Mesendoderm (in vitro differentiated cells): ENCODE measurements around the gene ZNF503.

ENCODE experiments used
- DNase-seq: peaks from one replicate; pipeline ENCODE4 v3.0.0; 2013
- H2AK5ac ChIP-seq: 2 replicates; pipeline ENCODE4 v1.6.1; 2013; ENCODE audit warnings: low read length, inconsistent platforms
- H2BK120ac ChIP-seq: 2 replicates; pipeline ENCODE4 v1.6.1; 2013; ENCODE audit warnings: low read depth, mild to moderate bottlenecking, low read length, moderate library complexity, mixed read lengths
- H2BK15ac ChIP-seq: replicated peaks from 2 replicates; pipeline ENCODE4 v1.6.1; 2013; ENCODE audit warnings: low read depth, mild to moderate bottlenecking, moderate library complexity
- H2BK5ac ChIP-seq: 2 replicates; pipeline ENCODE4 v1.6.1; 2013; ENCODE audit warnings: low read length, inconsistent platforms
- H3K18ac ChIP-seq: 2 replicates; pipeline ENCODE4 v1.6.1; 2013; ENCODE audit warnings: mild to moderate bottlenecking, low read length, mixed read lengths
- H3K23ac ChIP-seq: one replicate; pipeline ENCODE4 v1.6.1; 2013; ENCODE audit warnings: low read length
- H3K27ac ChIP-seq: 2 replicates; pipeline ENCODE4 v1.5.1; 2013; ENCODE audit warnings: low read depth, mild to moderate bottlenecking, inconsistent platforms, low read length, moderate library complexity
- H3K27me3 ChIP-seq: 2 replicates; pipeline ENCODE4 v1.6.1; 2013; ENCODE audit warnings: low read length, control low read depth, mild to moderate bottlenecking, inconsistent platforms; ENCODE audit not compliant: insufficient read depth, poor library complexity
- H3K36me3 ChIP-seq: 2 replicates; pipeline ENCODE4 v1.6.1; 2013; ENCODE audit warnings: low read length, inconsistent platforms; ENCODE audit not compliant: control insufficient read depth, insufficient read depth
- H3K4ac ChIP-seq: one replicate; pipeline ENCODE4 v1.6.1; 2013; ENCODE audit warnings: low read depth, mild to moderate bottlenecking, low read length, moderate library complexity
- H3K4me1 ChIP-seq: 2 replicates; pipeline ENCODE4 v1.6.1; 2013; ENCODE audit warnings: low read depth, low read length, inconsistent platforms; ENCODE audit not compliant: control insufficient read depth
- H3K4me2 ChIP-seq: 2 replicates; pipeline ENCODE4 v1.6.1; 2013; ENCODE audit warnings: low read length
- H3K4me3 ChIP-seq: 2 replicates; pipeline ENCODE4 v1.5.1; 2013; ENCODE audit warnings: mild to moderate bottlenecking, low read length
- H3K56ac ChIP-seq: one replicate; pipeline ENCODE4 v1.6.1; 2013; ENCODE audit warnings: low read length
- H3K79me1 ChIP-seq: 2 replicates; pipeline ENCODE4 v1.6.1; 2013; ENCODE audit warnings: low read length, inconsistent platforms
- H3K79me2 ChIP-seq: 2 replicates; pipeline ENCODE4 v1.6.1; 2013; ENCODE audit warnings: mild to moderate bottlenecking, low read length; ENCODE audit not compliant: control insufficient read depth, insufficient read depth
- H3K9ac ChIP-seq: 2 replicates; pipeline ENCODE4 v1.6.1; 2013; ENCODE audit warnings: low read length, inconsistent platforms
- H4K5ac ChIP-seq: one replicate; pipeline ENCODE4 v1.6.1; 2013; ENCODE audit warnings: low read length
- H4K8ac ChIP-seq: one replicate; pipeline ENCODE4 v1.6.1; 2013; ENCODE audit warnings: low read depth, mild to moderate bottlenecking, control low read depth, low read length, moderate library complexity
- WGBS: extraction: QIAGEN DNeasy Blood & Tissue Kit; methylation state at CpG from one replicate; pipeline ENCODE4 v1.1.7; 2013; ENCODE audit warnings: low lambda C conversion rate, missing lambda C conversion rate; ENCODE audit not compliant: insufficient coverage; ENCODE audit errors: extremely low coverage; 5-methylcytosine and 5-hydroxymethylcytosine counted together

Gene ZNF503

DNA sequence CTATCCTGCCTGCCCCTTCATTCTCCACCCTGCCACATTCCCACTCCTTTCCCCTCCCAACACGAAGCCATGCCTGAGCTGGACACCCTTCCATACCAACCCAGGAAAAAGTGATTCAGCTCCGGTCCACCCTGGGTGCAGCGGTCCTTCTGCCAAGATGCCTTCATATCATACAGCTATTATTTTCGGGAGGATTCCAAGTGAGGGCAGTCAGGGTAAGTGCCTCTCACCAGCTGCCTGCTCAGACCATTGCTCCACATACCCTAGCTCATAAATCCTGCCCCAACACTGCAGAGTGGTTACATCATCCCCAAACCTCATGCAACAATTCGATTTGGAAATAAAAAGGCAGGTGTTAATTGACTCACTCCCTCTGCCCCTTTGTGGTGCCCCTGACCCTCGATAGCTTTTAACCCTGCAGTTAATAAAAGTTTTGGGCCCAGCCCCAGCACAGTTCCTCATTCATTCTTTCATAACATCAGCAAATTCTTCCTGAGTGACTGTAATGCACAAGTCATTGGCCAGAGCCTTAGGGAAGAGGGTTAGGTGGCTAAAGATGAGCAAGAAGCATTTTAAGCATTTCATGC, 42.6 kb downstream of the ZNF503 start:
- Histone ChIP-seq H2BK5ac (no peak overlapping the region), H3K56ac (no peak overlapping the region), H3K4me2 (no peak overlapping the region), H2BK120ac (no peak overlapping the region), H4K5ac (no peak overlapping the region), H3K79me2 (no peaks in the 10 kb centered on the region), H2BK15ac (no peak overlapping the region), H3K27ac (no peak overlapping the region), H3K79me1 (no peaks in the 10 kb centered on the region), H3K9ac (no peak overlapping the region), H2AK5ac (no peak overlapping the region), H3K18ac (no peak overlapping the region), H4K8ac (no peak overlapping the region), H3K23ac (no peak overlapping the region), H3K4me3 (no peak overlapping the region), H3K4me1 (no peaks in the 10 kb centered on the region), H3K27me3 (no peaks in the 10 kb centered on the region), H3K4ac (no peak overlapping the region), H3K36me3 (no peaks in the 10 kb centered on the region)
- DNase-seq: peak; percentile 63
- WGBS: no CpG with 5 or more reads among the region's 6 CpGs

DNA sequence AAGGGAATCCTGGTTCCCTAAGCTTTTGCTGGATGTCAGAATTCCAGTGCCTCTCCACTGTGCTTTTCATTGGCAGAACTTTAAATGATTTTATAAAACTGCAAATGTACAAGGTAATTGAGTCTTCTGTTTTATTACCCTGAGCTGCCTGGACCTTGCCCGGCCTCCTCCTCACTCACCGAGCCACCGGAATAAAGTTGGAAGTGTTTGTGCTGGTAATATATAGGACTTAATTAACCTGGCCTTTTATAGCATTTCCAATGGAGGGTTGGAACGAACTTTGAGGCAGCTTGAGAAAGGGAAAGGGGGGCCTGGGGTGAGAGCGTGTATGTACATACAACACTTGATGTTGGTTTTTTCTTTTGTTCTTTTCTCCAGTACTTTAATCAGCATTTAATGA, 43.4 kb downstream of the ZNF503 start:
- no peak overlapping the region for H3K18ac ChIP-seq
- no peaks in the 10 kb centered on the region for H3K27me3 ChIP-seq
- H3K36me3 ChIP-seq: no peaks in the 10 kb centered on the region
- H3K56ac ChIP-seq: no peak overlapping the region
- no peak overlapping the region for H2BK5ac ChIP-seq
- H3K79me2 ChIP-seq: no peaks in the 10 kb centered on the region
- no peak overlapping the region for H3K4me2 ChIP-seq
- no peak overlapping the region for H2AK5ac ChIP-seq
- H3K23ac ChIP-seq: no peak overlapping the region
- H4K8ac ChIP-seq: no peak overlapping the region
- H3K79me1 ChIP-seq: no peaks in the 10 kb centered on the region
- H2BK15ac ChIP-seq: no peak overlapping the region
- H2BK120ac ChIP-seq: no peak overlapping the region
- H3K4me1 ChIP-seq: no peaks in the 10 kb centered on the region
- no peak overlapping the region for H4K5ac ChIP-seq
- DNase-seq: no peak
- H3K9ac ChIP-seq: no peak overlapping the region
- WGBS: no CpG with 5 or more reads among the region's 5 CpGs
- H3K27ac ChIP-seq: no peak overlapping the region
- H3K4ac ChIP-seq: no peak overlapping the region
- no peak overlapping the region for H3K4me3 ChIP-seq

DNA sequence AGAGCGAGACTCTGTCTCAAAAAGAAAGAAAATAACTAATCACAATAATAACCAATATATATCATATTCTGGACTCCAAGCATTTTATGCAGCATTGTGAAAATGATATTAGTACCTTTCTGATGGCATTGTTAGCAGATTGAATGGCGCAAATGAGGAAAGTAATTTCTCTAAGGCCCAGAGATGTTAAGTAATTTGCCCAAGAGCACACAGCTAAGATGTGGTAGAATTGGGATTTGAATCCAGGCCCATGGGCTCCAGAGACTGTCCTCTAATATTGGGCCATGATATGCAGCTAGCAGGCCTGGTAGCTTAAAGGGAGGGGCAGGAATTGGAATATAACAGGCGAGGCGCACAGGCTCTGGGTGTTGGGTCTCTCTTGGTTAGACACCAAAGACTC, 44.1 kb downstream of the ZNF503 start:
- H3K27me3 ChIP-seq: no peaks in the 10 kb centered on the region
- no peaks in the 10 kb centered on the region for H3K79me2 ChIP-seq
- no peak overlapping the region for H3K4me3 ChIP-seq
- H3K18ac ChIP-seq: no peak overlapping the region
- H3K4ac ChIP-seq: no peak overlapping the region
- no peak for DNase-seq
- H3K36me3 ChIP-seq: no peaks in the 10 kb centered on the region
- no CpG with 5 or more reads among the region's 4 CpGs for WGBS
- H3K9ac ChIP-seq: no peak overlapping the region
- H4K5ac ChIP-seq: no peak overlapping the region
- H3K56ac ChIP-seq: no peak overlapping the region
- no peak overlapping the region for H2BK5ac ChIP-seq
- H3K4me2 ChIP-seq: no peak overlapping the region
- no peak overlapping the region for H2BK120ac ChIP-seq
- no peaks in the 10 kb centered on the region for H3K79me1 ChIP-seq
- H2BK15ac ChIP-seq: no peak overlapping the region
- no peak overlapping the region for H3K27ac ChIP-seq
- no peak overlapping the region for H4K8ac ChIP-seq
- no peak overlapping the region for H3K23ac ChIP-seq
- H2AK5ac ChIP-seq: no peak overlapping the region
- no peaks in the 10 kb centered on the region for H3K4me1 ChIP-seq

DNA sequence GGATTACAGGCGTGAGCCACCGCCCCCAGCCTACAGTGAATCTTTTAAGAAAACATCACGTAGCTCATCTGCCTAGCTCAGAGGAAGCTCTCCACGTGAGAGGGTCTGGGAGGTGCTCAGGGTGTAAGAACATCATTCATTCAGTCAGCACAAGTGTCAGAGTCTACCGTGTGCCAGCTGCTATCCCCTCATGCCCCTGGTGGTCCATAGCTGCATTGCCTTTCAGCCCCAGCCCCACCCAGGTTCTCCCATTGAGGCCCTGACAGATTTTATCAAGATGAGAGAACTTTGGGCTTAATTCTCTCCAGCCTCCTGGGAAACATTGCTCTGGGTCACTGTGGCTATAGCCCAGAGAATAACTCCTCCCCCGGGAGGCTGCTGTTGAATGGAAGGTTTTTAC, 45.1 kb downstream of the ZNF503 start:
- WGBS: no CpG with 5 or more reads among the region's 6 CpGs
- Histone ChIP-seq H4K8ac (no peak overlapping the region), H3K4me1 (no peaks in the 10 kb centered on the region), H3K4me3 (no peak overlapping the region), H3K18ac (no peak overlapping the region), H3K79me1 (no peaks in the 10 kb centered on the region), H3K79me2 (no peaks in the 10 kb centered on the region), H3K9ac (no peak overlapping the region), H2BK5ac (no peak overlapping the region), H3K23ac (no peak overlapping the region), H2BK15ac (no peak overlapping the region), H3K4ac (no peak overlapping the region), H2BK120ac (no peak overlapping the region), H3K27ac (no peak overlapping the region), H3K36me3 (no peaks in the 10 kb centered on the region), H3K56ac (no peak overlapping the region), H4K5ac (no peak overlapping the region), H2AK5ac (no peak overlapping the region), H3K4me2 (no peak overlapping the region), H3K27me3 (no peaks in the 10 kb centered on the region)
- DNase-seq: peak; percentile 47

- H2BK120ac ChIP-seq: no peak overlapping the region
- no peak overlapping the region for H3K4me2 ChIP-seq
- H3K9ac ChIP-seq: no peak overlapping the region
- no CpG with 5 or more reads among the region's 1 CpG for WGBS
- no peak overlapping the region for H3K18ac ChIP-seq
- H3K79me2 ChIP-seq: no peaks in the 10 kb centered on the region
- H3K4ac ChIP-seq: no peak overlapping the region
- H3K4me1 ChIP-seq: no peaks in the 10 kb centered on the region
- DNase-seq: no peak
- H3K36me3 ChIP-seq: no peaks in the 10 kb centered on the region
- H2AK5ac ChIP-seq: no peak overlapping the region
- H3K27me3 ChIP-seq: no peaks in the 10 kb centered on the region
- H4K5ac ChIP-seq: no peak overlapping the region
- no peak overlapping the region for H2BK5ac ChIP-seq
- H3K4me3 ChIP-seq: no peak overlapping the region
- H4K8ac ChIP-seq: no peak overlapping the region
- H3K27ac ChIP-seq: no peak overlapping the region
- no peak overlapping the region for H3K56ac ChIP-seq
- H3K79me1 ChIP-seq: no peaks in the 10 kb centered on the region
- no peak overlapping the region for H2BK15ac ChIP-seq
- H3K23ac ChIP-seq: no peak overlapping the region
These were observed 45.9 kb downstream of the ZNF503 start for GRCh38 chr10:75355706-75356105.

DNA sequence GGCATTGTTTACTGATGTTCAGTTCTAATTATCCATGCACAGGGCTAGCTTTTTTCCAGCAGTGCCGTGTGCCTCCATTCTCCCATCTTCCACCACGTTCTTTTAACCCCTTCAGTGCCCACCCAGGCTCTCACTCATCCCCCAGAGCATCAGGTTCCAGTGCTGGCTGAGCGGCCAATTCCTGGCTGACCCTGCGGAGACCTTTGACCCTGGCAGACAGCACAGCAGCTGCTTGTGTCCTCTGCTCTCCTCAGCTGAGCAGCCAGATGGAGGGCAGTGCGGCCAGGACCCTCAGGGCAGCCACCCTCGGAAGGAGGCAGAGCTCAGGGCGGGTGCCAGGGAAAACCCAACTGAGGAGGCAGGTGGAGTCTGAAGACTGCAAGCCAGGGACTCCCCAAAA, 48.4 kb downstream of the ZNF503 start:
- DNase-seq: no peak
- no CpG with 5 or more reads among the region's 7 CpGs for WGBS
- no peak overlapping the region for H2BK15ac ChIP-seq

More for the DNA sequence above, 48.4 kb downstream of the ZNF503 start:
- H3K27ac ChIP-seq: no peak overlapping the region
- H3K79me2 ChIP-seq: no peaks in the 10 kb centered on the region
- H3K56ac ChIP-seq: no peak overlapping the region
- no peak overlapping the region for H4K5ac ChIP-seq
- H3K23ac ChIP-seq: no peak overlapping the region
- H3K4ac ChIP-seq: no peak overlapping the region
- H3K4me1 ChIP-seq: no peaks in the 10 kb centered on the region
- H3K18ac ChIP-seq: no peak overlapping the region
- no peaks in the 10 kb centered on the region for H3K27me3 ChIP-seq
- H3K4me3 ChIP-seq: no peak overlapping the region
- H2BK5ac ChIP-seq: no peak overlapping the region
- H2AK5ac ChIP-seq: no peak overlapping the region
- no peak overlapping the region for H2BK120ac ChIP-seq
- H3K9ac ChIP-seq: no peak overlapping the region
- H3K4me2 ChIP-seq: no peak overlapping the region
- no peaks in the 10 kb centered on the region for H3K36me3 ChIP-seq
- H3K79me1 ChIP-seq: no peaks in the 10 kb centered on the region
- H4K8ac ChIP-seq: no peak overlapping the region
